GM18507 (cell line): ENCODE measurements around the gene NFATC4.
A peak's percentile ranks its signal among the peaks of the same experiment; 100 is the strongest.
"Not testable (repeated sequence)": the region's sequence is repeated elsewhere in the genome, so short reads cannot be mapped to it uniquely, and the experiment has no call there.

Experiments used
- DNase-seq: peaks from one replicate; pipeline ENCODE4 v3.0.0; 2011; ENCODE audit warnings: low read depth; ENCODE audit not compliant: insufficient read length; ENCODE audit errors: extremely low spot score
- FAIRE-seq: peaks from 2 replicates; lab custom pipeline; 2011; peaks lifted over from hg19 to GRCh38; lab: Jason Lieb, UNC

The NFATC4 gene

GRCh38 chr14:24365600-24366412 is 2.2 kb upstream of the NFATC4 start:
- FAIRE-seq: peak; percentile 90
- no peak for DNase-seq

GRCh38 chr14:24366413-24366720 is 1.6 kb upstream of the NFATC4 start:
- DNase-seq: no peak
- no peak for FAIRE-seq

- FAIRE-seq (peak; percentile 75), DNase-seq (peak; percentile 67)
These were observed 1.1 kb upstream of the NFATC4 start for GRCh38 chr14:24366721-24367513.

GRCh38 chr14:24368212-24368561 is 203 bp downstream of the NFATC4 start:
- FAIRE-seq (no peak), DNase-seq (no peak)

GRCh38 chr14:24368562-24369252 is 723 bp downstream of the NFATC4 start:
- FAIRE-seq: no peak
- no peak for DNase-seq

- FAIRE-seq (no peak), DNase-seq (no peak)
These were observed 1.5 kb downstream of the NFATC4 start for GRCh38 chr14:24369463-24369862.

- DNase-seq (no peak), FAIRE-seq (no peak)
These were observed 2.1 kb downstream of the NFATC4 start for GRCh38 chr14:24369907-24370687.

- FAIRE-seq (no peak), DNase-seq (no peak)
These were observed 2.8 kb downstream of the NFATC4 start for GRCh38 chr14:24370748-24371147.

- not testable (repeated sequence) for DNase-seq, FAIRE-seq
These were observed 3.6 kb downstream of the NFATC4 start for GRCh38 chr14:24371605-24372004.

GRCh38 chr14:24372701-24373416 is 4.9 kb downstream of the NFATC4 start:
- no peak for FAIRE-seq
- no peak for DNase-seq

- FAIRE-seq (no peak), DNase-seq (no peak)
These were observed 8.6 kb downstream of the NFATC4 start for GRCh38 chr14:24376448-24377070.

GRCh38 chr14:24377126-24377525 is 9.1 kb downstream of the NFATC4 start:
- DNase-seq (no peak), FAIRE-seq (no peak)

GRCh38 chr14:24377657-24378056 is 9.7 kb downstream of the NFATC4 start:
- DNase-seq: no peak

GRCh38 chr14:24378327-24378726 is 10.3 kb downstream of the NFATC4 start:
- DNase-seq: no peak
- no peak for FAIRE-seq

More at GRCh38 chr14:24377657-24378056, 9.7 kb downstream of the NFATC4 start:
- no peak for FAIRE-seq

GRCh38 chr14:24378981-24379906 is 11.3 kb downstream of the NFATC4 start:
- no peak for FAIRE-seq
- no peak for DNase-seq

- FAIRE-seq: no peak
- DNase-seq: no peak
These were observed 12.1 kb downstream of the NFATC4 start for GRCh38 chr14:24379907-24380730.
